GM21529 (cell line): ENCODE data around the gene PRKCE.

ENCODE experiments used
- ATAC-seq: cut with Tn5 transposase; IDR thresholded peaks from one replicate; pipeline ENCODE4 v1.9.1; 2021; ENCODE audit not compliant: unreplicated experiment

PRKCE gene

GRCh38 chr2:45774688-45775244 lies 123.3 kb downstream of the PRKCE start:
- ATAC-seq: no peak

GRCh38 chr2:45776160-45776955 lies 124.9 kb downstream of the PRKCE start:
- no peak for ATAC-seq

GRCh38 chr2:45777996-45778719 lies 126.7 kb downstream of the PRKCE start:
- no peak for ATAC-seq

GRCh38 chr2:45778720-45779171 lies 127.3 kb downstream of the PRKCE start:
- ATAC-seq: peak; percentile 55

GRCh38 chr2:45780541-45781463 lies 129.3 kb downstream of the PRKCE start:
- ATAC-seq: peak; percentile 46

- peak; percentile 20 for ATAC-seq
Observed at GRCh38 chr2:45781464-45781811, 130.0 kb downstream of the PRKCE start.

GRCh38 chr2:45782436-45782835 lies 131.0 kb downstream of the PRKCE start:
- ATAC-seq: no peak

- no peak for ATAC-seq
Observed at GRCh38 chr2:45782986-45783385, 131.5 kb downstream of the PRKCE start.

GRCh38 chr2:45786030-45786835 lies 134.8 kb downstream of the PRKCE start:
- no peak for ATAC-seq

- no peak for ATAC-seq
Observed at GRCh38 chr2:45786836-45787357, 135.4 kb downstream of the PRKCE start.

- no peak for ATAC-seq
Observed at GRCh38 chr2:45788401-45788800, 136.9 kb downstream of the PRKCE start.

GRCh38 chr2:45789317-45789716 lies 137.8 kb downstream of the PRKCE start:
- ATAC-seq: no peak

- no peak for ATAC-seq
Observed at GRCh38 chr2:45789961-45790723, 138.7 kb downstream of the PRKCE start.

- ATAC-seq: no peak
Observed at GRCh38 chr2:45793305-45793962, 142.0 kb downstream of the PRKCE start.

GRCh38 chr2:45794134-45794617 lies 142.7 kb downstream of the PRKCE start:
- no peak for ATAC-seq

GRCh38 chr2:45796500-45796899 lies 145.0 kb downstream of the PRKCE start:
- ATAC-seq: no peak

GRCh38 chr2:45797451-45798230 lies 146.2 kb downstream of the PRKCE start:
- ATAC-seq: no peak
